Measurements from ENCODE around the gene COL20A1. TPM values are rescaled to one million over a fixed set of nuclear protein-coding genes. Genes with fewer than 3 reads are reported as not detected.

Gene COL20A1
- total and polyA plus RNA-seq, 10 donors: 0.12 to 2.1 (median 0.60) TPM; not detected in 2

- Histone ChIP-seq H3K4me3 (no peak overlapping the region), H3K4me1 (peaks cover 7 to 25% (median 22%) of the 10 kb centered on the region in 6 donors), H3K27me3 (replicated peaks in 1 of 7) (peaks cover 3 to 95% (median 57%) of the 10 kb centered on the region in 7 donors), H3K36me3 (no peaks in the 10 kb centered on the region), H3K9me3 (no peaks in the 10 kb centered on the region), H3K27ac (no peak overlapping the region)
- WGBS, 5 donors: 55 to 60% (median 58%) methylated on average over 25 to 31 of the region's 31 CpGs
- no peak for DNase-seq
- TF ChIP-seq CTCF (IDR thresholded peaks at IDR 0.05 in 8 of 11, conservative IDR thresholded peaks at IDR 0.05 in 3 of 11) (no peak), POLR2A (IDR thresholded peaks at IDR 0.05) (no peak), POLR2AphosphoS5 (IDR thresholded peaks at IDR 0.05) (no peak)
- intact Hi-C loops (cut with DNase I; ENCODE audit: low total_unique reads): no loop called here
These were observed 36.9 kb upstream of the COL20A1 start for GRCh38 chr20:63255931-63256704.

GRCh38 chr20:63256954-63257353 lies 36.0 kb upstream of the COL20A1 start:
- H3K36me3 ChIP-seq: no peaks in the 10 kb centered on the region
- no peak for DNase-seq
- no peaks in the 10 kb centered on the region for H3K9me3 ChIP-seq
- intact Hi-C loops (cut with DNase I; ENCODE audit: low total_unique reads): no loop called here
- peaks cover 7 to 25% (median 22%) of the 10 kb centered on the region in 6 donors for H3K4me1 ChIP-seq
- H3K4me3 ChIP-seq: no peak overlapping the region
- H3K27ac ChIP-seq: no peak overlapping the region
- no peak for TF ChIP-seq POLR2AphosphoS5 (IDR thresholded peaks at IDR 0.05)
- TF ChIP-seq POLR2A (IDR thresholded peaks at IDR 0.05): no peak
- TF ChIP-seq CTCF (IDR thresholded peaks at IDR 0.05 in 8 of 11, conservative IDR thresholded peaks at IDR 0.05 in 3 of 11): no peak
- H3K27me3 ChIP-seq (replicated peaks in 1 of 7): peaks cover 3 to 95% (median 61%) of the 10 kb centered on the region in 7 donors
- 83 to 94% (median 88%) methylated on average over 4 of the region's 4 CpGs for WGBS, 5 donors

- no peaks in the 10 kb centered on the region for H3K9me3 ChIP-seq
- no peak overlapping the region for H3K4me3 ChIP-seq
- peaks cover 7 to 26% (median 22%) of the 10 kb centered on the region in 6 donors for H3K4me1 ChIP-seq
- no peaks in the 10 kb centered on the region for H3K36me3 ChIP-seq
- no peak overlapping the region for H3K27ac ChIP-seq
- TF ChIP-seq CTCF (IDR thresholded peaks at IDR 0.05 in 8 of 11, conservative IDR thresholded peaks at IDR 0.05 in 3 of 11) (no peak), POLR2A (IDR thresholded peaks at IDR 0.05) (no peak), POLR2AphosphoS5 (IDR thresholded peaks at IDR 0.05) (no peak)
- intact Hi-C loops (cut with DNase I; ENCODE audit: low total_unique reads): no loop called here
- H3K27me3 ChIP-seq (replicated peaks in 1 of 7): peaks cover 3 to 95% (median 54%) of the 10 kb centered on the region in 7 donors
- DNase-seq: no peak
- 85 to 93% (median 89%) methylated on average over 13 of the region's 13 CpGs for WGBS, 5 donors
These were observed 35.4 kb upstream of the COL20A1 start for GRCh38 chr20:63257629-63258028.

- Histone ChIP-seq H3K9me3 (no peaks in the 10 kb centered on the region), H3K36me3 (no peaks in the 10 kb centered on the region), H3K27ac (no peak overlapping the region), H3K27me3 (replicated peaks in 1 of 7) (peaks cover 3 to 95% (median 48%) of the 10 kb centered on the region in 7 donors), H3K4me1 (peaks cover 0 to 14% (median 11%) of the 10 kb centered on the region in 6 donors), H3K4me3 (no peak overlapping the region)
- intact Hi-C loops (cut with DNase I; ENCODE audit: low total_unique reads): no loop called here
- DNase-seq: no peak
- 53 to 62% (median 57%) methylated on average over 8 of the region's 8 CpGs for WGBS, 5 donors
- TF ChIP-seq POLR2A (IDR thresholded peaks at IDR 0.05): no peak
- TF ChIP-seq POLR2AphosphoS5 (IDR thresholded peaks at IDR 0.05): no peak
- TF ChIP-seq CTCF (IDR thresholded peaks at IDR 0.05 in 8 of 11, conservative IDR thresholded peaks at IDR 0.05 in 3 of 11): no peak
These were observed 34.2 kb upstream of the COL20A1 start for GRCh38 chr20:63258781-63259180.

All from spleen (tissue), 11 donors.